ENCODE data around the gene CTIF. TPM values are rescaled to one million over a fixed set of nuclear protein-coding genes. Genes with fewer than 3 reads are reported as not detected.
A peak's percentile ranks its signal among the peaks of the same experiment; 100 is the strongest.
"Not testable (repeated sequence)": the region's sequence is repeated elsewhere in the genome, so short reads cannot be mapped to it uniquely, and the experiment has no call there.

CTIF gene
- total RNA-seq, 1 experiment from 2014 or later = 8.3 TPM

DNA sequence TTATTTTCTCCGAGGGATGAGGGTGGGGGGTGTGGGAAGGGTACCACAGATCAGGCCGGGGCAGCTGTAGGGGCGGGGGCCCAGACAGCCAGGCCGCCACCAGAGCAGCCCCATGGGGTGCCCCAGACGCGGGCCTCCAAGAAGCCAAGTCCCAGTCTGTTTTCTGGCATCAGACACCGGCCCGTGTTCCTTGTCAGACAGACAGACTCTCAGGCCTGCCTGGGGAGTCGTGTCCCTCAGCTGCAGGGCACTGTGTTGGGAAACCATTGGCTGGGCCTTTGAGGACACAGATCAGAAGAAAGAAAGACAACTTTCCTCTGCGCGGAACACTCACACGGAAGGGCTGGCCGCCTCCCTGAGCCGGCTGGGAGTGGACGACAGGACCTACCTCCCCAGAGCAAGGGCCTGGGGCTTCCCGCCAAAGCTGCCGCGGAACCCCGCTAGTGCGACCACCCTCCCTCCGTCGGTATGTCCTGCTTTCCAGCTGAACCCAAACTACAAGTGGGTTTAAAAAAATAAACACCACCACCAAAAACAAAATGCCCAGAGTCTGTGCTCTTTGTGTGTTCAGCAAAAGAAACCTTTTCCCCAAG, 323.9 kb downstream of the CTIF start:
- DNase-seq (ENCODE audit: low spot score) = no peak

DNA sequence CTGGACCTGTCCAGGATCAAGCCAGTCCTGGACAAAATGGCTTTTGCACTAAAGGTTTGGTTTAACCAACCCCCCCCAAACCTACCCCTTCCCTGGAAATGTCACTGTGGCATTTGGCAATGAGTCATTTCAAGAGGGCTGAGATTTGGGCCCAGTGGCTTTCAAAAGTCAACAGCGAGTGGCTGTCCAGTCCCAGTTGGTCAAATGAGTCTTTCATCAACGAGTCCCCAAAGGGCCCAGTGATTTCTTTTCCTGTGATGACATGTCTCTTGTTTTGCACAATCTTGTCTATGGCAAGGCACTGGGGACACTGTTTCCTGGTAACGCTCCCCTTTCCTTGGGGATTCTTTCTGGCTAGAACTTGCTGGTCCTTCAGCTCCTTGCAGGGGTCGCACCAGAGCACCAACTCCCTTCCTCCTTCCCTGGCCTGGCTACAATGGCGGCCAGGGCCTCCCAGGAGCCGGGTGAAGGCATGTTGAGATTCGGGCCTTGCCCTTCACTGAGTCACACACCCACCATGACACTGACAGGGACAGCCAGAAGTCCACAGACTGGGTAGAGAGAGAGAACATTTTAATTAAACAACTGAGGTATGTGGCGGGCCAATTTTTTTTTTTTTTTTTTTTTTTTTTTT, 324.7 kb downstream of the CTIF start:
- no peak for DNase-seq (ENCODE audit: low spot score)

DNA sequence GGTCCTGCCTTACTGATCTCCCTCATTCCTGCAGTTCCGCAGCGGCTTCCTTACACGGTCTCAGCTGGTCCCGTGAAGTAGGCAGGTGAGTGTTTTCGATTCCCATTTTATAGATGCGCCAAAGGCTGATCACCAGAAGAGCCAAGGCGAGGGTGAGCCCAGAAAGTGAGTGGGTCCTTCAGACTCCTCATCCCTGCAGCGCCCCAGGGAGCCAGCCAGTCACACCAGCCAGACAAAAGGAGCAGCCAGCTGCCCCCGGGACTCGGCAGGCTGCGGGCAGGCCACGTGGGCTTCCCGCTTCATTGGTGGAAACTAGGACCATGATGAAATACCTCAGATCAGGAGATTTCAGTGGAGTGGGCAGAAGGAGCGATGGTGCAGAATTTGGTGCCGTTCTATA, 326.0 kb downstream of the CTIF start:
- no peak for DNase-seq (ENCODE audit: low spot score)

DNA sequence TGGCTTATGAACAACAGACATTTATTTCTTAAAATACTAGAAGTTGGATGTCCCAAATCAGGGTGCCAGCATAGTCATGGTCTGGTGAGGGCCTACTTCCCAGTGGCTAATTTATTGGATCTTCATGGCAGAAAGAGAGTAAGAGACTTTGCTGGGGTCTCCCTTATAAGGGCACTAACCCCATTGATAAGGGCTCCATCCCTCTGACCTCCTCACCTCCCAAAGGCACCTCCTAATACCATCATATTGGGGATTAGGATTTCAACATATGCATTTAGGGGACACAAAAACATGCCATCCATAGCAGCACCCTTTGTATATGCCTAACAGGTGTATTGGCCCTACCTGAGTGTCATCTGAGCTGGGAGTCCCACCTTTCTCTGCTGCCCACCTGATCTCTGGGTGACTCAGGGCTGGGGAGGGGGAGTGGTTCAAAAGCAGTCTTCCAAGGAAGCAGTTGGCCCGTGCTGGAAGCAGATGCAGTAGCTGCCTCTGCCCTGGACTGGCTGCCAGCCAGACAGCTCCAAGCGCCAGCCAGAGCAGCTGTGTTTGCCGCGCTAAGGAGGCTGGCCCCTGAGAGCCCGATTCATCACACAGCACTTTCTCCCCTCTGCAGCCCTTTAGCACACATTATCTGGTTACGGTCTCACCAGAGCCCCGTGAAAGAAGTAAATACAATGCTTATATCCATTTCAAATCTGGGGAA, 327.4 kb downstream of the CTIF start:
- DNase-seq (ENCODE audit: low spot score) = no peak

DNA sequence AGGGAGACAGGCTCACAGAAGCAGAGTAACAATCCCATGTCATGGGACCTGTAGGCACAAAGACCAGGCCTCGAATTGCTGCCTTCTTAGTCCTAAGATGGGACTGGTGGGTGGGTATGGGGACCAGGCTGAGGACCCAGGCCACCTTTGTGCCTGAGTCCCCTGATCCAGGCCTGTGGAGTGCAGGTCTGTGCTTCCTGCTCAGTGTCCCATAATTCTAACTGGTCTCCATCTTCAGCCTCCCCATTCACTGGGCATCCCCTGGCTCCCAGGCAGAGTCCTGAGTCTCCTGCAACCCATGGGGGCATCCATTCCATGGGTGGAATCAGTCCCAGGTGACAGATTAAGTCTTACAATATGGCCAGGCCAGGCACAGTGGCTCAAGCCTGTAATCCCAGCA, 328.0 kb downstream of the CTIF start:
- no peak for DNase-seq (ENCODE audit: low spot score)

DNA sequence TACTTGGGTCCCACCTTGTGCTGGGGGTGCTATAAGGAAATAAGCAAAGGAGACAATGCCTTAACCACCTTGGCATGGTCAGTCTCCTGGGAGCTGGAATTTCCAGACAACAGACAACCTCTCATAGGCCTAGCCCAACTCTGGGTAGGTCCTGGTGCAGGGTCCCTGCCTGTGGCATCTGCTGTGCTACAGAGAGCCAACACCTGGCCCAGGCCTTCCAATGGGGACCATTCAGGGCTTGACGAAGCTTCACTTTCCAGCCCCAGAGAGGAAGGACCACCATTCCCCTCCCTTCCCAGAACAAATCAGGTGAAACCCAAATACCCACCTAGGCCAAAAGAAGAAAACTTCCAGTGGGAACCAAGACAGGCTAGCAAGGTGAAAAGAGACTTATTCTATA, 329.1 kb downstream of the CTIF start:
- no peak for DNase-seq (ENCODE audit: low spot score)

DNA sequence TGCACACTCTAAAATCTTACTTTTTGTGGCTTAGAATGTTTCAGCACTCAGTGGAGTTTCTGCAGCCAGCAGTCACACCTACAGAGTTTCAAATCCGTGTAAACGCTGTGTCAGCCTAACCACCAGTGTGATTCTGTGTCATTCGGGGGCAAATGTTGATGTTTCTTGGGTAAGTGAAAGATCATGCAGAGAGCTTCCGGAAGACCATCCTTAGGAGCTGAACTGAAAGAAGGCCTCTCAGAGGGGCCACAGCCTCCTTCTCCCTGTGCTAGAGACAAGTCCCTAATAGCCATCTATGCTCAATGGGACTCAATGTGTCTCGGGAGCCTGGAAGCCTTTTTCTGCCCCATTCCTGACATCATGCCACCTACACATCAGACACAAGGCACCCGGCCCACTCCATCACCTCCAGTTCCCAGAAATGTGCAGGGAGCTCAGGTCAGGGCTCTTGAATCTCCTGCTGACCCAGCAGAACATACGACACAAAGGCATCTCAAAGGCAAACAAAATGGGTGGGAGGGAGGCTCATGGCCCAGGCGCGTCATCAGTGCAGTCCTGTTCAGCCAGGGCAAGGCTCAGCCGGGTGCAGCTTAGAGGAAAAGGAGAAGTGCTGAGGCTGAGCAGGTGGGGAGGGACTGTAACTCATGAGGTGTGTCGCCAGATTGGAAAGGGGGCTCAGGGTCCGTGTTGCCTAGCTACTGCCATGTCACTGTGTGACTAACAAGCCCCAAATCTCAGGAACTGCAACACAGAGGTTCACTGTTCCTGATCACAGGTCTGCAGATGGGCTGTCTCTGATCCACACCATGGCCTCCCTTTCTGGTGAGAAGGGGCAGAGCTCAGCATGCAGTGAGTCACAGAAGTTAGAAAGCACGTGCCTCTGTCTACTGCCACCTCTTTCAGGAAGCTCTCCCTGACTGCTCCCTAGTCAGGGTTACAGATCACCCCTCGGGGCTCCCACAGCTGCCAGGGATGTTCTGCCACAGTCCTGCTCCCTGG, 329.9 kb downstream of the CTIF start:
- no peak for DNase-seq (ENCODE audit: low spot score)

DNA sequence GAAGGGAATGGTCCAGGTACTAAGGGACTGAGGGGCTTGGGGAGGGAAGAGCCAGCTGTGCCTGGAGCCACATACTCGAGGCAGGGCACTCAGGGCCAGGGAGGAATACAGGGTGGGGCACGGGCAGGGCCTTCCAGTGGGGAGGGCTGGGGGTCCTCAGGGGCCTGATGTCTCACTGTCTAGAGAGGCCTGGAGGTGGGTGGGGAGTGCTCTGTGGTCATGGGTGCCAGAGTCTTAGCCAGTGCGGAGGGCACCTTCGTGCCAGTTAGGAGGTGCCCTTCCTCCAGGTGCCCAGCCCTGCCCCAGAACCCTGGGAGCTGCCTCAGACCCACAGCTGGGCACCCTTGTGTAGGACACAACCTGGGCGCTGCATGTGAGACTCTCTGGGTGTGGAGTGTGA, 330.8 kb downstream of the CTIF start:
- DNase-seq (ENCODE audit: low spot score) = no peak

DNA sequence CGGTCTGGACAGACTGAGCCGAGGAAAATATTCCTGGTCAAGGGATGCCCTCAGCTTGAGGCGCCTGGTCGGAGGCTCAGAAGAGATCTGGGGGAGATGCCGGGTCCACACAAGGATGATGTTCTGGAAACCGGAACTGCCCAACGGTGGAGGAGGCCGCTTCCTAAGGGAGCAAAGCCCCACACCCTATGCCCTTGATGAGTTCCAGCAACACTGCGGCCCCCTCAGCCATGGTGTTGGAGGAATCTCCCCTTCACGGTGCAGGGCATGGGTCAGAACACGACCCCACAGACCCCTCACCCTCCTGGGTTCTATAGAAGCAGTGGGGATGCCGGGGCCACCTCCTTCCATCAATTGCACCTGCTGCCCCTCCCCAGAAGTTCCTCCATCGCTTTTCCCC, 332.1 kb downstream of the CTIF start:
- not testable (repeated sequence) for DNase-seq (ENCODE audit: low spot score)

DNA sequence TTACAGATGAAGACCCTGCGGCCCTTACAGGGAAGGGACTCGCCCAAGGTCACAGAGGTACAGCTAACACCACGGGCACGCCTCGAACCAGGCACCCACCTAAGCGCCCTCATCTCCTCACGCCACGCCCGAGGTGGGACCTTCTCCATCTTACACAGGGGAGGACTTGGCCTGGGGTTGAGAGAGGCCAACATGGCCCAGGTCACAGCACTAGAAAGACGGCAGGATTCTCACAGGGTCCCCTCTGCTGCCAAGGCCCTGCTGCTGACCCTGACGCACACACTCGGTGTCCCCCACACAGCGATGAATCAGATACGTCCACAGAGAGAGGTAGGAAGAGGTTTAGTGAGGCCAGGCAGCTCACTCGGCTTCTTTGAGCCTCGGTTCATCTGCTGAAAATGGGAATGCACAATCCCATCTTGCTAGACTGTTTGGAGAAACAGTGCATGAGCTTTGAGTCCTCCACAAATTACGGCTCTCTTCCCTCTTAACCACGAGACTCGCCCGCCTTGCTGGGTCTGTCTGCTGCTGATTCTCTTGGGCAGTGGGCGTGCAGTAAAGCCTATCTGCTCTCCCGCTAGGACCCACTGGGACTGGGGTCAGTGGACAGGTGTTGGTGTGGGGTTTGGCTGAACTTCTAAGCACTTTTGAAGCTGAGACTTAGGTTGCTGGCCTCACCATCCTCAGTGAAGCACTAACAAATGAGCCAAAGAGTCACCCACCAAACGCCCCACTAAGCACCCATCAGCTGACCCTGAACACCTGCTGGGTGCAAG, 332.7 kb downstream of the CTIF start:
- no peak for DNase-seq (ENCODE audit: low spot score)

DNA sequence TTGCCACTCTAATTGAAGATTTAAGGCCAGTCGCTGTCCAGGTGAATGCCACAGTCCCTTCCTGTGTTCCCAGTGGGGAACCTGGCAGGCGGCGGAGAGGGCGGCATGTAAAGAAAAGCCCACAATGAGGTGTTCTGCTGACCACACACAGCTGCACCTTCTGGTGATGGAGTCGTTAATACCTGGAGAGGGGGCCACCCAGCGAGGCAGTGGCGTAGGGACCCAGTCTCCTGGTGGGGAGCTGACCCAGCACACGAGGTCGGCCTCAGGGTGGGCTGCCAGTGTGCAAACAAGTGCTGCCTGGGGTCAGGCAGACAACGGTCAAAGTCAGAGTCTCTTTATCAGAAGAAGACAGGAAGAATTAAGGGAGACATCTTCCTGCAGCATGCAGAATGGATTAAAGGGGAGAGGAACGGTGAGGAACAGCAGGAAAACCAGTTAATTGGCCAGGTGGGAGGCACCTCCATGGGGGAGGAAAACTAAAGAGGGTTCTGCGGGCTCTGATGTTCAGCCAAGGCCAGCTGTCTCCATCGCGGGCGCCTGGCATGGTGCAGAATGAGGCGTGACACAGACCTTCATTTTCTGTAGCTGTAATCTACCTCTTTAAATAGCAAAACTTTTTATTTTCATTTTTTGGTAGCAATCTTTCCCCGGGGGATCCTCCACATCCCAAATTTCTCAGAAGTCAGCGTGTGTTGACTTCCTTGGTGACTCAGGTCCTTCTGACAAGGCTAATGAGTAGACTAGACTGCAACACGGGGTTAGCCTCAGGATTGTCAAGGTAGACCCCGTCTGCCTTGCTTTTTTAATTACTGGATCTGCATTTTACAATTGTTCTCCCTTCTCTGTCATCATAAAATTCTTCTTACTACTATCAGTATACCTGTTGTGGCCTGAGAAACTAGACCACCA, 333.7 kb downstream of the CTIF start:
- no peak for DNase-seq (ENCODE audit: low spot score)

DNA sequence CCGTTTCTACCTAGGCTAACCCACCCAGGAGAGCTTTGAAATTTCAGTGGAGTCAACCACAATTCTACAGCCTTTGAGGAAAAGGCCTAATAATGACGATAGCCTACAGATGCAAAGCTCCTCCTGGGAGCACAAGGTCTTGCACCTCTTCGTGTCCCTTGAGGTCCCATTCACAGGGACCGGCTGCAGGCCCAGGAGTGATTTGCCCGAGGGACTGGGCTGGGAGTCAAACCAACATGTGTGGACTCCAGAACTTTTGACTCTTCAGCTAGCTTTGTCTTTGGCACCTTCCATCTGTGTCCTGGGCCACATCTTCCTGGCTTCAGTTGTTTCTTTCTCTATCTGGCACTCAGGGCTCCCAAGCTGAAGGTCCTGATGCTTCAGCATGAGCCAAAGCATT, 335.4 kb downstream of the CTIF start:
- DNase-seq (ENCODE audit: low spot score) = no peak

DNA sequence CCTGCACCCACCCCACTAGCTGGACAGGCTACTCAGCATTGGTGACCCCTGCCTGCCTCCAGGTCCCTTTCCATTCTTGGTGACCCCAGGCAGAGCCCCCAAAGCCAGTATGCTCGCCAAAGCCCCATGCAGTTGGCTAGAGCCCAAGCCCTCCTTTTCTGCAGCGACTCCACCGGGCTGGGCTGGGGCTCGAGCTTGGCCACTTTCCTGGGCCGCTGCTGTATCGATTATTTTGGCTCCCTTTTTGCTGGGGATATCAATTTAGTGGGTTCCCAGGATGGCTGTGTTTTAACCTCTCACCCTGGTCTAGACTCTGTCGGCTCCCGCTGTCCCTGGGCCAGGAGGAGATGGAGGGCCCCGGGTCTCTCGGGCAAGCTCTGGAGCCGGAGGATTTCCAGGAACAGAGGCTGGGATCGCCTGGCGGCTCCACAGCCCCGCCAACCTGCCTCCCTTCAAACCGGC, 335.9 kb downstream of the CTIF start:
- DNase-seq (ENCODE audit: low spot score) = no peak

DNA sequence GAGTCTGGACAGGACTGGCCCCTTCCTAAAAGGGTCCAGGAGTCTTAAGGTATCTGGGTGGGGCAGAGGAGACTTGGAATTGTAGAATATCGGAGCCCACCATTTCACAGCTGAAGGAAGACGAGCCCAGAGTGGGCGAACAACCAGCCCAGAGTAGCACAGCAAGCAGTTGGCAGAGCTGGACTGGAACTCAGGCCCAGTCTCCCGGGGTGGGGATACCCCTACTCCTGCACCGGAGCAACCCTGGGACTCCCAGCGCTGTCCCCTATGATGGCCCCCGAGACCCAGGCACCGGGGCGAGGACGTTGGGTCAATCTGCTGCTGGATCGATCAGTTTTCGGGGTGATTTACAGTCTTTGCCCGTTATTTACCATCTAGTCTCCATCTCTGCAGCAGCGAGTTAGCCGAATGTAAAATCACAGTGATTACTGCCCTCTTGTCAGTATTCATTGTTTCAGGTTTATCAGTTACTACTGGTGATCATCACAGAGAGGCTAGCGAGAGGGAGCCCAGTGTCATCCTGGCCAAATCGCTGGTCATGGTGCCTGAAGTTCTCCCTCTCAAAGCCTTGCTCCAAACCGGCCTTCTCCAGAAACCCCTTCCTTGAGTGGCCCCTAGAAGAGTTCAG, 336.6 kb downstream of the CTIF start:
- no peak for DNase-seq (ENCODE audit: low spot score)

DNA sequence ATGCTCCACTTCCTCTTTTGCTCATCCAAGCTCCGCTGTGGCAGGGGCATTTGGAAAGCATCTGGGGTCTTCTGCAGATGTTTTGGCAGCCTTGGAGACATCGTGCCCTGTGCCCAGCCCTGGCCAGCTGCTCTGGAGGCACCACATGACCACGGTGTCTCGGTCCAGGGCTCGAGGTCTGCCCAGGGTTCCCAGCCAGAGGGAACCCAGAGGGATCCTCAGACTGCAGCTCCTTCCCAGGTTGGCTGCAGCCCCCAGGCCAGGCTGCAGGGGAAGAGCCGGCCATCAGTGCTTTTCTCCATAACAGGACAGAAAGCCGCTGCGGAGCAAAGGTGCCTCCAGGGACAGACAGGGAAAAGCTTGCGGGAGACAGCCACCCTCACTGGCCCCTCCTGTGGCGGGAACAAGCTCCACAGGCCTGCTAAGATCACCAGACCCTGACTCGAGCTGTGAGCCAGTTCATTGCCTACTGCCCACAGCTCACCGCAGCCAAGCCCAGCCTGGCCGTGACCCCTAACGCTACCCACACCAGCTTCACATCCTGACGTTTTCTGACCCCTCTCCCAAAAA, 337.2 kb downstream of the CTIF start:
- DNase-seq (ENCODE audit: low spot score) = no peak

DNA sequence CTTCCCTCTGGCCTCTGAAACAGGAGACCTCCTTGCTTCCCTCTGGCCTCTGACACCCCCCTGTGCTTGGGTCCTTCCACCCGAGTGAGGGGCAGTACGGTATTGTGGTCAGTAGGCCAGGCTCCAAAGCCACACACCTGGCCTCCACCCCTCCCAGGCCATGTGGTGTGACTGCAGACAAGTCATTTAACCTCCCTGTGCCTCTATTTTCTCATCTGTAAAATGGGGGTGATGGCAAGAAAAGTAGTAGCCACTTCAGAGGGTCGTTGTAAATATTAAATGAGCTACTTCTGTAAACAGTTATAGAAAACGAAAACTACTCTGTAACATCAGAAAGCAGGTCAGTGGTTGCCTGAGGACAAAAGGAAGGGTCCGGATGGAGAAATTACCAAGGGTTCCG, 337.8 kb downstream of the CTIF start:
- DNase-seq (ENCODE audit: low spot score) = no peak

DNA sequence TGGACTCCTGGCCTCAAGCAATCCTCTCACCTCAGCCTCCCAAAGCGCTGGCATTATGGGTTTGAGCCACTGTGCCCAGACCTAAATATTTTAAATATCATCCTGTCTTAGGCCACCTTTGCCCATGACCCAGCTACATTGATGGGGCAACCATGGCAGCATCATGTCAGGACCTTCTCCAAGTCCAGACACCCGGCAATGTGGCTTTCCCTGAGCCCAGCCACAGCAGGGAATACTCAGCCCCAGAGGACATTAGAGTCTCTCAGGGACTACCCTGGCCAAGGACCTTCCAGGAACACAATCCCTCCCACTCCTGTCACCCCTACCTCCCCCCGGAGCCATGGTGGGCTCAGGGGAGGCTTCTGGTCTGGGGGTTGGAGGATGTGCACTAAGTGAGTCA, 339.1 kb downstream of the CTIF start:
- no peak for DNase-seq (ENCODE audit: low spot score)

DNA sequence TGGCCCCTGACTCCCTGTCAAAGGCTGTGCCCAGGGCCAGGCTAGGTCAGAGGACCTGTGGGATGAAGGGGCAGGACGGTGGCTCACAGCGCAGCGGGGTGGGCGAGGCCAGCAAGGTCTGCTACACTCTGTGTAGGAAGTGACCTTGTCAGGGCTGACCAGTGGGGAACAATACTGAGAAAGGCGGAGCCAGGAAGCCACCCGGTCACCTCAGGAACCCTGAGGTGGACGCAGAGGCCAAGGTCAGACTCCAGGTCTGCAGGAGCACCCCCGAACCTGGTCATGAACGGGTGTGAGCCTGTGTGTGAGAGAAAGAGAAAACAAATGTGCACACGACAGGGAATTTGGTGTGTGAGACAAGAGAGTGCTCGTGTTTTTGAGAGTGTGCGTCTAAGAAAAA, 339.6 kb downstream of the CTIF start:
- DNase-seq (ENCODE audit: low spot score) = peak; percentile 25

DNA sequence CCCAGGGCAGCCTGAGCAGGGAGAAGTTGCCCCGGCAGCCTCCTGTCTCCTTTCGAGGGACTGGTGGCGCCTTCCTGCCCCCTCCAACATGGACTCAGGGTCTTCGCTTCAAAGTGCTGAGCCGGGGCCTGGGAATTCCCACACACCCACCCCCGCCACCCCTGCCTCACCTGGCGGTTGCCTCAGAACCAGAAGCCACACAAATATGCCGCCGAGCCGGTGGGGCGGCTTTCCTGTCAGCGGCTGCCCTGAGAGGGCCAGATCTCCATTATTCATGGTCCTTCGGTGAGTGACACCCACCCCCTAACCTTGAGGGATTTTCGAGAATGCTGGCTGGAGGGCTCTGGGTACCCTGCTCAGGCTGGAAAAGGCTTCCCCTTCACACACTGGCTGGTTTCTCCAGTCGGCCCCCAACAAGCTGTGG, 340.2 kb downstream of the CTIF start:
- DNase-seq (ENCODE audit: low spot score) = peak; percentile 66

Data from HT-29 (cell line).